Activated CD4-positive, alpha-beta T cell treated with anti-CD3 and anti-CD28 coated beads, Interleukin-2, Interleukin-4, amounts not matched to agents 100 ng/mL and 50 ng/mL, durations not matched to agents 16 hours and 8 hours (primary cell): ENCODE results near the gene ICE2.

Experiments
- DNase-seq: peaks from one replicate; pipeline ENCODE4 v3.0.0-alpha.2; 2020; ENCODE audit warnings: low spot score

The ICE2 gene

DNA sequence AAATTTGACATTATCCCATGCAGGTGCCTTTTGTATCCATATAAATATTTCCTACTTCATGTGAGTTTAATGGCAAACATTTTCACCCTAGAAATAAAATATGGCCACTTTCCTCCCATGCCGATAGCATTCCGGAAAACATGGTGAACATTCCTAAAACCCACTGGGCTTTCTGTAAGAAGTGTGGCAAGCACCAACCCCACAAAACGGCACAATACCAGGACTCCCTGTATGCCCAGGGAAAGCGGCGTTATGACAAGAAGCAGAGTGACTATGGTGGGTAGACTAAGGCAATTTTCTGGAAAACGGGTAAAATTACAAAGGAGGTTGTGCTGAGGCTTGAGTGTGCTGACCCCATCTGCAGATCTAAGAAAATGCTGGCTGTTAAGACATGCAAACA lies 88.7 kb downstream of the ICE2 start:
- DNase-seq = no peak

GRCh38 chr15:60389261-60390077 lies 89.5 kb downstream of the ICE2 start:
- DNase-seq = peak; percentile 84

GRCh38 chr15:60387321-60387720 lies 91.6 kb downstream of the ICE2 start:
- DNase-seq = no peak

- no peak for DNase-seq
Observed at GRCh38 chr15:60386615-60387014, 92.3 kb downstream of the ICE2 start.

DNA sequence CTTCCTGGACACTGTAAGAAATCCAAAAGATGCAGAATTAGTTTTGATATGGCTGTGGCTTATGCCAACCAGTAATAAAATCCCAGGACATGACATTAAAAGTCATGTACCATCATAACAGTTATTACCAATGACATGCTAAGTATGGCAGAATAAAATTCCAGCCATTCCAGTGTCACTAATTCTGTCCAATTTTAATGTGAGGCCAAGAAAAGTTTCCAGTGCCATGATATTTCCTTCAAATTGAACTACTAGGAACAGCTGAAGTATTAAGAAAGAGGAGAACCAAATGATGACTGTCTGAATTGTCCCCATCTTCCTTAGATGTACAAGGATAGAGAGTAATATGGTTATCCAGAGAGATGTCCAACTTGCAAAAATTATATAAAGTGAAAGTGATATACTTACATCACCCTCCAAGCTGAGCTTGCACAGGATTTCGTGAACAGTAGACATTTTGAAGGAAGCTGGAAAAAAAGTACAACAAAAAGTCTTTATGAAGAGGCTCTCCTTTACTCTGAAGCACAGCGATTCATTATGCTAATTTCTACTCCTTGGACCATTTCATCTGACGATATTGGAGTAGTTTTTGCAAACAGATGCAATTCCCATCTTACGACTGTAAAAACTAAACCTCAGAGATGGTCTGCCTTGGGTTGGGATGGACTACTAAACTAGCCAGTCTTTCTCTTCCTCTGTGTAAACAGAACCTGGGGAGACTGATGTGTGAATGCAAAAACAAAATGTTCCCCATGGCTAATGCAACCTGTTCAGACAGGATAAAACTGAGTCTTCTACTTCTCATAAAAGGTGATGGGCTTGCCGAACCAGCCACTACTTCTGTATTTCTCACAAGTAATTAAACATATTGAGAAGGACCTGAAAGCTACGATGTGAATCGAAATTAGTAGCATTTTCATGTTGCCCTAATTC lies 93.1 kb downstream of the ICE2 start:
- no peak for DNase-seq

DNA sequence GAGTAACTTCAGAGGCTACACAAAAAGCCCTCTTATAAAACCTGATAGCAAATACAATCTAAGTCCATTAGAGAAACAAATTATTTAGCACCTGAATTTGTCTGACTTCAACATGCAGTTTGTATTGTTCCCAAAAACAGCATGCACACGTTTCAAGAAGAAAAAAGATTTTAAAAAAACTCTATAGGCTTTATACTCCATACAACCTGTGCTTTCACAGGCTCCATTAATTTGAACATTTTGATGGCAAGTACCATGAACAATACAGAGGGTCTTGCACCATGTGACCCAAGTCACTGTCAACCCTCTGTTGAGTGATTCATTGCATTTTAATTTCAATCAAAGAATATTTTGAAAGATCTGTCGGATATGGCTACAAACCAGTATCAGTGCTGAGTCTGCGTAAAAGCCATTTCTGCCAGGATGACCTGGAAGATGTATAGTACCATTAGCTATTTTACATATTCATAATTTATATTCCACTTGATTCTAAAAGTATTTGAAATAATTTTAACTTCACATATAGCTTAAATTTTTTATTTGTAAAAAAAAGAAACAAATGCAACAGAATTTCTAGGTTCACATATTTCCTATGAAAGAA lies 94.3 kb downstream of the ICE2 start:
- DNase-seq = no peak

DNA sequence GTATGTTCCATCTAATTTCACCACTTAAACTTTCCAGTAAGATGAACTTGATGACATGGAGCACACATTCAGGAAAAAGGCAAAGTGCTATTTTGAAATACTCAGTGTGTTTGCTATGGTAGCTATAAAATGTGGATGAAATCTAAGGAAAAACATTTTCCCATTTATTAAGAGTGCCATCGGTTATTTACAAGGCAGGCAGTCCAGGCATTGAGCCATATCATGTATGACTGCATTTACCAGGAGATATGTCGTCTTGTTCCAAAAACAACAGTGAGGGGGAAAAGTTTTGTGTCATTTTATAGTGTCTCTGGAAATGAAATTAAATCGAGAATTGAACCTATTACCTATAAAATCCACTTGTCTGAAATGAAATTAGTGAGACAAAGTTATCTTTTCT lies 94.9 kb downstream of the ICE2 start:
- no peak for DNase-seq

GRCh38 chr15:60382773-60383674 lies 95.9 kb downstream of the ICE2 start:
- no peak for DNase-seq

DNA sequence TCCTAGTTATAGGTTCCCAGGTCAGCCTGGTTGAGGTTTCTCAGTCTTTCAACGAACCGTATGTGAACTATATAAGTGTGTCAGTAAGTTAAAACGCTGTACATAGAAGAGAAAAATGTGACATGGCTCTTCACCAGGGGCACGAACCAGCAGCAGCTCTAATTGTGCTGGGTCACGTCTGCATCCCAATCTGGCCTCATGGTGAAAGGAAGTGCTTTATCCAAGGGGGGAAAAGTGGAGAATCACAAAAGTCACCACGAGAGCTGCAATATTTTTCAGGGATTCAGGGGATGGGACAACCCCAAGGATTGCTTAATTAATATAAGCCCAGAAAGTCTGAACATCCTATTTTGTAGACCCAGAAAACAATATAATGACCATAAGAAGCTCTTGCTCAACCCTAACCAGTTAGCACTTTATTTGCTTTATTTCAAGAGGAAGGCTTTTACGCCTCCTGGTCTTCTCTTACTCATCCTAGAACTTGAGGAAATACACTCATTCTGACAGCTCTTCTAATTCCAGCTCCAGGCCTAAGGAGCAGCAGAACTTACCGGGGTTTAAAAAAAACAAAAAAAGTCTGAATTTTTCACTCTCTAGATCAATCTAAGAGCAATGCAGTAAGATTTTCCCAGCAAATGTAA lies 97.7 kb downstream of the ICE2 start:
- no peak for DNase-seq

DNA sequence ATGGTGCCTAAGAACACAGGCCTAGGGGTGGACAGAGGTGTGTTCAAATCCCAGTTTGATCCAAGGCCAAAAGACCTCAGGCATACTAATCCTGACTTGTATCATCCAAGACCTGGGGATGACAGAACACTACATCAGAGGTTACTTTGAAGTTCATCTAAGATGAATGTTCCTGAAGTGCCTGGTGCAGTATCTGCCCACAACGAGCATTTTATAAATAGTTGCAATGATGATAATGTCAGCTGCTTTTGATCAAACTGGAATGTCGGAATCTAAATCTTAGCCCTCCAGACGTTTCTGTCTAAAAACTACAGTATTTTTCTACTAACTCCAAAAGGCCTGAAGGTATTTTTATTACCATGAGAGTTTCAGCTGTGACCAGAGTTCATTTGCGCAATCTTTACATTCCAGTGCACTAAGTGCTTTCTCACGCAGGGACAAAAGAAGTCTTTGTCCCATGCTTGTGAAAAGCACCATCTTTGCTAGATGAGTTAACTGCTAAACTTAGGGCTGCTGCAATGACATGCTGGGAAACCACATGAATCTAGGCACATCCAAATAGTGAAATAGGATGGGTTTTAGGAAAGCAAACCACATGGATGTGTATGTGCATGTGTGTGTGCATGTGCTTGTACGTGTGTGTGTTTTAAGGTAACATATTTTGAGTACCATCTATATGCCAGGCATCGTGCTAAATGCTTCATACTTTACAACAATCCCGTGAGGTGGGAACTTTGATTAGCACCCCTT lies 99.2 kb downstream of the ICE2 start:
- no peak for DNase-seq

DNA sequence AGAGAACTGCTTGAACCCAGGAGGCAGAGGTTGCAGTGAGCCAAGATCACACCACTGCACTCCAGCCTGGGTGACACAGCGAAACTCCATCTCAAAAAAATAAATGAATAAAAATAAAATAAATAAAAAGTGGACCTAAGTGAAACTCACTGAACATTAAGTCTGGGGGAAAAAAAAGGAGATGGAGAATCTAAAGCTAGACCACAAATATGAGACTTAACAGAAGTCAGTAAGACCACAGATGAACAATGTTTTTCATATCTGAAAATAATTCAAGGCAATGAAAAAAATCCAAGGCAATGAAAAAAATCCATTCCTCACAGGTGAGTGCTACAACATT lies 99.8 kb downstream of the ICE2 start:
- no peak for DNase-seq

- no peak for DNase-seq
Observed at GRCh38 chr15:60376677-60377095, 102.3 kb downstream of the ICE2 start.

DNA sequence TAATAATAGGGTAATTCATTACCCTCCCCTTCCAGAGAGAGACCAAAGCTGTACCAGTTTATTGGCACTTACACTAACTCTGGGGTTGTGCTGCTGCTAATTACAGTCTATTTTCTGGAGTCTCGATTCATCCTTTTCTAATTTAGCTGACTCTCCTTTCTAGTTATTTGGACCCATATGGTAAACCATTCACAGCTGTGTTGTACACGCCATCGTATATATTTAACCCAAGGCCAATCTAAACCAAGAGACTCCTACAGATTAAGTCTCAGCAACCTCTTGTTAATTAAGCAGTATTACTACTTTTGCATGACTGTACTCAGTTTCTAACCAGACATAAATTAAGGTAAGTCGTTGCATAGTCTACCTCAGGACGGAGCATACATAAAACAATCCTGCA lies 103.6 kb downstream of the ICE2 start:
- no peak for DNase-seq

- DNase-seq = no peak
Observed at GRCh38 chr15:60374628-60375081, 104.3 kb downstream of the ICE2 start.

- DNase-seq = no peak
Observed at GRCh38 chr15:60374209-60374608, 104.7 kb downstream of the ICE2 start.

GRCh38 chr15:60373745-60374144 lies 105.2 kb downstream of the ICE2 start:
- no peak for DNase-seq

DNA sequence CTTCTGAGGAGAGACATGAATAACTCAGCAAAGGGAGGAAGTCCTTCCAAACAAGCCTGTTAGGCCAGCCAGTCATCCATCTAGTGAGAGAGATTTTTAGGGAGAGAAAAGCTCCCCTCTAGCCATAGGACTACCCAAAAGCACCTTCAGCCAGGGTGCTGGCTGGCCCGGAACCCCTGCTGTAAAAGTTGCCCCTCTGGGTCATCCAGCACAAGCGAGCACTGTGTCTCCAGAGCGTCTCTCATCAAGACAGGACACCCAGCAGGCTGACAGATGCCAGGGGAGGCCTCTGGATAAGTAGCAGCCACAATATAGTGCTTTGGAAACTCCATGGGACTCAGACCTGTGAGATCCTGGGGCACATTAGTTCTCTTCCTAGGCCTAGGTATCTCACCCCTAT lies 105.6 kb downstream of the ICE2 start:
- DNase-seq = no peak

- DNase-seq = no peak
Observed at GRCh38 chr15:60372756-60373155, 106.2 kb downstream of the ICE2 start.

DNA sequence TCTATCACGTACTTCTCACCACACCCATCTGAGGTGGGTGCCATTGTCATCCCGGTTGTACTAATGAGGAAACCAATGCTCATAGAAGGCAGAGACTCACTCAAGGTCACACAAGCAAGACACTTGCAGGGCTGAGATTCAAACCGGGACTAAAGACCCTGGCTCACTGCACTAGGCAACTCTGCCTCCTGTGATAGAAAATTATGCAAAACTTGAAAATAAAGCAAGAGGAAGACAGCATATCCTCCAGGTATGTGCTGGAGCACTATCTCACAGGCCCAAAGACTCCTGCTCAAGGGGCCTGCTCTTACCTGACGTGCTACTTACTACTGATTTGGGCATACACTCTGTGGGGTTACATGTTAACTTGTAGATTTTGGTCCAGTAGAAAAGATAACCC lies 106.7 kb downstream of the ICE2 start:
- no peak for DNase-seq
